Uterus (tissue), 4 donors: ENCODE data around the gene USP32. TPM values are rescaled to one million over a fixed set of nuclear protein-coding genes. Genes with fewer than 3 reads are reported as not detected.

Experiments used
- DNase-seq, 2 donors: peaks; one replicate each; pipeline ENCODE4 v3.0.0-alpha.2; 2019 to 2020
- H3K27ac ChIP-seq, 2 donors: fragments of 200-600 bp; sonication (generic); 1 replicate in 1 of 2; 2 replicates in 1 of 2; pipeline ENCODE4 v1.5.1; 2016 to 2018
- H3K27me3 ChIP-seq, 2 donors: fragments of 200-600 bp; sonication (generic); one replicate each; pipeline ENCODE4 v1.5.1; 2018 to 2019; ENCODE audit warnings: control low read depth in 1 of 2
- H3K36me3 ChIP-seq, 2 donors: fragments of 200-600 bp; sonication (generic); one replicate each; pipeline ENCODE4 v1.5.1; 2019; ENCODE audit warnings: control low read depth in 1 of 2
- H3K4me1 ChIP-seq, 2 donors: fragments of 200-600 bp; sonication (generic); one replicate each; pipeline ENCODE4 v1.5.1; 2018 to 2019; ENCODE audit warnings: control low read depth in 1 of 2
- H3K4me3 ChIP-seq, 2 donors: fragments of 200-600 bp; sonication (generic); 1 replicate in 1 of 2; 2 replicates in 1 of 2; pipeline ENCODE4 v1.5.1; 2018 to 2019; ENCODE audit warnings: mild to moderate bottlenecking in 1 of 2
- H3K9me3 ChIP-seq, 2 donors: fragments of 200-600 bp; sonication (generic); one replicate each; pipeline ENCODE4 v1.5.1; 2019; ENCODE audit warnings: control low read depth in 1 of 2
- POLR2A ChIP-seq, 2 donors: fragments of 450-650 bp; IDR thresholded peaks; one replicate each; pipeline ENCODE4 v1.6.1; 2016; ENCODE audit warnings: antibody characterized with exemption in 2 of 2, mild to moderate bottlenecking in 1 of 2, moderate library complexity in 1 of 2
- intact Hi-C: fragments of 100-400 bp; cut with DNase I; formaldehyde crosslinking; loops from one replicate; pipeline ENCODE4 v1.15.1; 2023; ENCODE audit warnings: low total_unique reads
- total RNA-seq, 4 donors: library from RNA; depleted of rRNA in 3 of 4; stranded (reverse); fragments of >200 nt in 3 of 4; gene quantifications; one replicate each; pipeline versions ENCODE4 v1.1.0 to v1.2.4, GENCODE V29; 2014 to 2023
- TF ChIP-seq, protein P1 (sequence below), 4 experiments: fragments of 200-600 bp in 2 of 4; fragments of 450-650 bp in 2 of 4; sonication (generic) in 2 of 4; IDR thresholded peaks; one replicate each; pipeline ENCODE4 v1.5.1; 2016 to 2019; ENCODE audit warnings: antibody characterized with exemption in 4 of 4, mild to moderate bottlenecking in 2 of 4, moderate library complexity in 1 of 4
- donor health status: DM: yes; HTN: yes; CAD: no.

The USP32 gene
- total RNA-seq, 4 donors from 2014 or later, result 28.4 to 54.1 (median 43.1) TPM

GRCh38 chr17:60325730-60326524 is 66.0 kb downstream of the USP32 start:
- no peak for DNase-seq
- TF ChIP-seq, protein P1, sequence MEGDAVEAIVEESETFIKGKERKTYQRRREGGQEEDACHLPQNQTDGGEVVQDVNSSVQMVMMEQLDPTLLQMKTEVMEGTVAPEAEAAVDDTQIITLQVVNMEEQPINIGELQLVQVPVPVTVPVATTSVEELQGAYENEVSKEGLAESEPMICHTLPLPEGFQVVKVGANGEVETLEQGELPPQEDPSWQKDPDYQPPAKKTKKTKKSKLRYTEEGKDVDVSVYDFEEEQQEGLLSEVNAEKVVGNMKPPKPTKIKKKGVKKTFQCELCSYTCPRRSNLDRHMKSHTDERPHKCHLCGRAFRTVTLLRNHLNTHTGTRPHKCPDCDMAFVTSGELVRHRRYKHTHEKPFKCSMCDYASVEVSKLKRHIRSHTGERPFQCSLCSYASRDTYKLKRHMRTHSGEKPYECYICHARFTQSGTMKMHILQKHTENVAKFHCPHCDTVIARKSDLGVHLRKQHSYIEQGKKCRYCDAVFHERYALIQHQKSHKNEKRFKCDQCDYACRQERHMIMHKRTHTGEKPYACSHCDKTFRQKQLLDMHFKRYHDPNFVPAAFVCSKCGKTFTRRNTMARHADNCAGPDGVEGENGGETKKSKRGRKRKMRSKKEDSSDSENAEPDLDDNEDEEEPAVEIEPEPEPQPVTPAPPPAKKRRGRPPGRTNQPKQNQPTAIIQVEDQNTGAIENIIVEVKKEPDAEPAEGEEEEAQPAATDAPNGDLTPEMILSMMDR (IDR thresholded peaks at IDR 0.05), result no peak
- TF ChIP-seq POLR2A (IDR thresholded peaks at IDR 0.05), result no peak
- Histone ChIP-seq H3K4me1 (no peaks in the 10 kb centered on the region), H3K9me3 (no peaks in the 10 kb centered on the region), H3K27ac (no peak overlapping the region), H3K36me3 (no peaks in the 10 kb centered on the region), H3K27me3 (no peaks in the 10 kb centered on the region), H3K4me3 (no peak overlapping the region)
- intact Hi-C loops, result no loop called here

DNA sequence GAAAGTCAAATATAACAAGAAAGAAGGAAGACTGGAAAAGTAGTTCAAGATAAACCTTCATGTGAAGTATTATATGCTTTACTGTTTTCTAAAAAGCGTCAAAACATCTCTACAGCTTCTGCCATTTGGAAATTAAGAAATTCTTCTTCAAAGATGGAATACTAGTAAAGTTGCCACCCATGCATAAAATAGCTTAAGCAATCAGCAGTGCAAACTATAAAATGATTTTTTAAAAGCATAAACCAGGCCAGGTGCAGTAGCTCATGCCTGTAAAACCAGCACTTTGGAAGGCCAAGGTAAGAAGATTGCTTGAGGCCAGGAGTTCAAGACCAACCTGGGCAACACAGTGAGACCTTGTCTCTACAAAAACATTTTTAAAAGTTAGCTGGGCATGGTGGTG is 68.2 kb downstream of the USP32 start:
- no peak overlapping the region for H3K4me3 ChIP-seq
- H3K27me3 ChIP-seq, result no peaks in the 10 kb centered on the region
- no peaks in the 10 kb centered on the region for H3K36me3 ChIP-seq
- H3K9me3 ChIP-seq, result no peaks in the 10 kb centered on the region
- no peak for DNase-seq
- intact Hi-C loops, result no loop called here
- no peak overlapping the region for H3K27ac ChIP-seq
- H3K4me1 ChIP-seq, result no peaks in the 10 kb centered on the region
- TF ChIP-seq POLR2A (IDR thresholded peaks at IDR 0.05), result no peak
- TF ChIP-seq, protein P1 (IDR thresholded peaks at IDR 0.05), result no peak

GRCh38 chr17:60322056-60322387 is 69.9 kb downstream of the USP32 start:
- Histone ChIP-seq H3K4me3 (no peak overlapping the region), H3K27me3 (no peaks in the 10 kb centered on the region), H3K9me3 (no peaks in the 10 kb centered on the region), H3K36me3 (no peaks in the 10 kb centered on the region), H3K27ac (no peak overlapping the region), H3K4me1 (no peaks in the 10 kb centered on the region)
- intact Hi-C loops, result no loop called here
- DNase-seq, result no peak
- TF ChIP-seq, protein P1 (IDR thresholded peaks at IDR 0.05), result no peak
- TF ChIP-seq POLR2A (IDR thresholded peaks at IDR 0.05), result no peak

- Histone ChIP-seq H3K27ac (no peak overlapping the region), H3K4me3 (no peak overlapping the region), H3K27me3 (no peaks in the 10 kb centered on the region), H3K9me3 (no peaks in the 10 kb centered on the region), H3K4me1 (no peaks in the 10 kb centered on the region), H3K36me3 (no peaks in the 10 kb centered on the region)
- intact Hi-C loops, result no loop called here
- DNase-seq, result no peak
- TF ChIP-seq POLR2A (IDR thresholded peaks at IDR 0.05), result no peak
- TF ChIP-seq, protein P1 (IDR thresholded peaks at IDR 0.05), result no peak
Observed at GRCh38 chr17:60321336-60322055, 70.4 kb downstream of the USP32 start.

- TF ChIP-seq, protein P1 (IDR thresholded peaks at IDR 0.05), result no peak
- TF ChIP-seq POLR2A (IDR thresholded peaks at IDR 0.05), result no peak
- no peaks in the 10 kb centered on the region for H3K27me3 ChIP-seq
- H3K27ac ChIP-seq, result no peak overlapping the region
- intact Hi-C loops, result no loop called here
- no peak for DNase-seq
- H3K4me3 ChIP-seq, result no peak overlapping the region
- H3K9me3 ChIP-seq, result no peaks in the 10 kb centered on the region
- no peaks in the 10 kb centered on the region for H3K36me3 ChIP-seq
- no peaks in the 10 kb centered on the region for H3K4me1 ChIP-seq
Observed at GRCh38 chr17:60318830-60319229, 73.1 kb downstream of the USP32 start.
